Measurements from ENCODE around the gene CHN1.

- TF ChIP-seq CTCF (IDR thresholded peaks at IDR 0.05) (no peak), POLR2A (IDR thresholded peaks at IDR 0.05) (no peak)
Measured at GRCh38 chr2:174997110-174997509, 8.1 kb downstream of the CHN1 start.
